Natural killer cell (primary cell): ENCODE results near the gene HS3ST2. TPM values are rescaled to one million over a fixed set of nuclear protein-coding genes. Genes with fewer than 3 reads are reported as not detected.

Source experiments
- ATAC-seq, 3 donors: fragments of 150-1000 bp in 2 of 3; fragments of 200-7000 bp in 1 of 3; cut with Tn5 transposase; 1 replicate in 1 of 3; 2 replicates in 2 of 3; pipeline ENCODE4 v1.10.0; 2021; ENCODE audit warnings: mild to moderate bottlenecking in 2 of 3, moderate library complexity in 2 of 3
- DNase-seq, 2 donors: peaks; one replicate each; pipeline versions ENCODE4 v3.0.0 to v3.0.0-alpha.2; 2013 to 2021; ENCODE audit warnings: mixed read lengths in 1 of 2
- H3K27ac ChIP-seq: one replicate; pipeline ENCODE4 v1.5.1; 2013; ENCODE audit warnings: mild to moderate bottlenecking, low read length
- H3K27me3 ChIP-seq: one replicate; pipeline ENCODE4 v1.6.1; 2013; ENCODE audit warnings: low read length; ENCODE audit not compliant: control insufficient read depth, insufficient read depth
- H3K36me3 ChIP-seq: one replicate; pipeline ENCODE4 v1.6.1; 2013; ENCODE audit warnings: low read length; ENCODE audit not compliant: control insufficient read depth, insufficient read depth
- H3K4me1 ChIP-seq: one replicate; pipeline ENCODE4 v1.6.1; 2013; ENCODE audit warnings: low read length; ENCODE audit not compliant: control insufficient read depth, insufficient read depth
- H3K4me3 ChIP-seq: one replicate; pipeline ENCODE4 v1.5.1; 2013; ENCODE audit warnings: low read length
- H3K9me3 ChIP-seq: one replicate; pipeline ENCODE4 v1.6.1; 2013; ENCODE audit warnings: low read length; ENCODE audit not compliant: control insufficient read depth, insufficient read depth
- H3K27ac Mint-ChIP-seq, 2 donors: one replicate each; pipeline ENCODE4 v1.8.0; 2022; ENCODE audit warnings: mild to moderate bottlenecking in 2 of 2, mixed read lengths in 2 of 2, moderate library complexity in 1 of 2
- H3K27me3 Mint-ChIP-seq, 2 donors: one replicate each; pipeline ENCODE4 v1.8.0; 2022; ENCODE audit warnings: low read depth in 2 of 2, mixed read lengths in 2 of 2
- H3K36me3 Mint-ChIP-seq: one replicate; pipeline ENCODE4 v1.8.0; 2022; ENCODE audit warnings: mixed read lengths
- H3K4me1 Mint-ChIP-seq, 2 donors: one replicate each; pipeline ENCODE4 v1.8.0; 2022; ENCODE audit warnings: mixed read lengths in 2 of 2
- H3K4me3 Mint-ChIP-seq: one replicate; pipeline ENCODE4 v1.8.0; 2022; ENCODE audit warnings: mild to moderate bottlenecking, moderate library complexity, mixed read lengths
- H3K9me3 Mint-ChIP-seq, 2 donors: one replicate each; pipeline ENCODE4 v1.8.0; 2022; ENCODE audit warnings: mixed read lengths in 2 of 2
- CTCF ChIP-seq: fragments of 200-600 bp; IDR thresholded peaks from one replicate; pipeline ENCODE4 v1.8.0; 2022; ENCODE audit warnings: antibody characterized with exemption
- WGBS: methylation state at CpG from one replicate; pipeline ENCODE4 v1.1.7; 2013; ENCODE audit warnings: missing lambda C conversion rate; ENCODE audit not compliant: insufficient coverage; 5-methylcytosine and 5-hydroxymethylcytosine counted together
- intact Hi-C: fragments of 100-400 bp; cut with micrococcal nuclease; formaldehyde crosslinking; loops from one replicate; pipeline ENCODE4 v1.14.2; 2022
- total RNA-seq, 4 donors: library from RNA; stranded (reverse); fragments of 120-200 nt in 1 of 4; gene quantifications; one replicate each; pipeline versions ENCODE4 v1.2.3 to v1.2.4, GENCODE V29; 2013 to 2022

The HS3ST2 gene
- total RNA-seq, 3 donors from 2014 or later (not counting 1 experiment from before 2014, with no cell fraction given) = not detected

- intact Hi-C loops = no loop called here
- Mint-ChIP-seq H3K4me1 (peaks cover 7 to 13% of the 10 kb centered on the region in 2 donors), H3K36me3 (no peaks in the 10 kb centered on the region), H3K9me3 (peaks cover 0 to 4% of the 10 kb centered on the region in 2 donors), H3K27ac (no peak overlapping the region), H3K27me3 (peaks cover 8 to 17% of the 10 kb centered on the region in 2 donors), H3K4me3 (no peak overlapping the region)
- no peaks in the 10 kb centered on the region for H3K36me3 ChIP-seq
- H3K4me1 ChIP-seq = peaks cover 5% of the 10 kb centered on the region
- no peak overlapping the region for H3K4me3 ChIP-seq
- H3K27me3 ChIP-seq = no peaks in the 10 kb centered on the region
- H3K9me3 ChIP-seq = no peaks in the 10 kb centered on the region
- DNase-seq (no peak), ATAC-seq (no peak)
- H3K27ac ChIP-seq = no peak overlapping the region
- 93% methylated on average over 7 of the region's 9 CpGs for WGBS
- TF ChIP-seq CTCF = no peak
These were observed 24.5 kb upstream of the HS3ST2 start for GRCh38 chr16:22789281-22789945.

- Mint-ChIP-seq H3K27ac (no peak overlapping the region), H3K4me3 (no peak overlapping the region), H3K4me1 (no peaks in the 10 kb centered on the region), H3K27me3 (peaks cover 11 to 30% of the 10 kb centered on the region in 2 donors), H3K36me3 (no peaks in the 10 kb centered on the region), H3K9me3 (peaks cover 0 to 2% of the 10 kb centered on the region in 2 donors)
- intact Hi-C loops = no loop called here
- Histone ChIP-seq H3K4me1 (no peaks in the 10 kb centered on the region), H3K36me3 (no peaks in the 10 kb centered on the region), H3K27ac (no peak overlapping the region), H3K4me3 (no peak overlapping the region), H3K9me3 (no peaks in the 10 kb centered on the region), H3K27me3 (peaks cover 2% of the 10 kb centered on the region)
- ATAC-seq (no peak), DNase-seq (no peak)
- no peak for TF ChIP-seq CTCF
- WGBS = 100% methylated on average over 1 of the region's 2 CpGs
These were observed 16.4 kb upstream of the HS3ST2 start for GRCh38 chr16:22797551-22797950.

GRCh38 chr16:22799113-22799512 is 14.8 kb upstream of the HS3ST2 start:
- no peak overlapping the region for H3K4me3 ChIP-seq
- Mint-ChIP-seq H3K27me3 (peaks cover 14 to 45% of the 10 kb centered on the region in 2 donors), H3K4me3 (no peak overlapping the region), H3K36me3 (no peaks in the 10 kb centered on the region), H3K9me3 (peaks cover 0 to 2% of the 10 kb centered on the region in 2 donors), H3K4me1 (no peaks in the 10 kb centered on the region), H3K27ac (no peak overlapping the region)
- 79% methylated on average over 2 of the region's 2 CpGs for WGBS
- H3K27me3 ChIP-seq = peaks cover 4% of the 10 kb centered on the region
- no peak for ATAC-seq
- no peak for DNase-seq
- no peaks in the 10 kb centered on the region for H3K36me3 ChIP-seq
- no peak for TF ChIP-seq CTCF
- H3K27ac ChIP-seq = no peak overlapping the region
- no peaks in the 10 kb centered on the region for H3K4me1 ChIP-seq
- intact Hi-C loops = no loop called here
- H3K9me3 ChIP-seq = no peaks in the 10 kb centered on the region

- ATAC-seq (no peak), DNase-seq (no peak)
- no peaks in the 10 kb centered on the region for H3K36me3 ChIP-seq
- no peak for TF ChIP-seq CTCF
- Mint-ChIP-seq H3K9me3 (no peaks in the 10 kb centered on the region), H3K4me3 (no peak overlapping the region), H3K4me1 (no peaks in the 10 kb centered on the region), H3K27me3 (peaks cover 8 to 26% of the 10 kb centered on the region in 2 donors), H3K27ac (no peak overlapping the region), H3K36me3 (no peaks in the 10 kb centered on the region)
- peaks cover 8% of the 10 kb centered on the region for H3K27me3 ChIP-seq
- intact Hi-C loops = no loop called here
- no peaks in the 10 kb centered on the region for H3K9me3 ChIP-seq
- 84% methylated on average over 5 of the region's 5 CpGs for WGBS
- no peak overlapping the region for H3K4me3 ChIP-seq
- no peaks in the 10 kb centered on the region for H3K4me1 ChIP-seq
- H3K27ac ChIP-seq = no peak overlapping the region
These were observed 9.1 kb upstream of the HS3ST2 start for GRCh38 chr16:22804893-22805292.
